Activated CD4-positive, CD25-positive, alpha-beta regulatory T cell treated with anti-CD3 and anti-CD28 coated beads, Interleukin-2, amount 50 U/mL, for 24 hours (primary cell): Measurements from ENCODE around the gene CACNA1F.

ENCODE experiments used
- ATAC-seq, 2 donors: fragments of 150-1000 bp; cut with Tn5 transposase; one replicate each; pipeline ENCODE4 v1.10.0; 2021; ENCODE audit warnings: mild to moderate bottlenecking in 1 of 2, moderate library complexity in 1 of 2

CACNA1F gene

DNA sequence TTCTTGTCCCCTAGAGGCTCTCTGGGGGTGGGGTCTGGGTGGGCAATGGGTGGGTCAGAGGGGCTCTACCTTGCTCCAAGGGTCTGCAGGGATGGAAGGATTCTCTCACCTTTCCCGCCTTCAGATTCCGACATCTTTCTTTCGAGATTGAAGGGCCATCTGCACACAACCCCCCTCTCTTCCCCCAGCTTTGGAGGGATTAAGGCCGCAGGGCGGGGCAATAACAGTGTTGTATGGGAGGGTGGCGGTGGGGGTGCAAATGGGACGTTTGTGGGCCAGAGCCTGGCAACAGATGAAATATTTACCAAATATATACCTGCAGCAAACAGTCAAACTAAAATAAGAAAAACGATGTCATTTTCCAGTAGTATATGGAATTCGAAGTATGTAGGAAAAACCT lies at the start of gene CACNA1F:
TSS of gene CACNA1F (minus strand) at position 165 of the 400 bp plus-strand sequence. CDS start at position 134, 31 bp downstream.
- no peak for ATAC-seq

DNA sequence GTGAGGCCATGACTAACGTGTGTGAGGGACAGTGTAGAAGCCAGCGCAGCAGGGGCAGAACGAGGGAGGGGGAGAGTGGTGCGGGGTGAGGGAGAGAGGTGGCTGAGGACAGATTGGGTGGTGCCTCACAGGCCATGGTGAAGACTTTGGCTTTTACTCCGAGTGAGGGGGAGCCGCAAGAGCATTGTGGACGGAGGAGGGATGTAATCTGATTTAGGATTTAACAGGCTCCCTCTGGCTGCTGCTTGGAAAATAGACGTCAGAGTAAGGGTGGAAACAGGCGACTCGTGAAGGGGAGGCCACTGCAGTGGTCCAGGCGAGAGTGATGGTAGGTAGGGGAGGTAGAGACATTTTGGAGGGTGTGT lies 49.5 kb upstream of the CACNA1F start:
- peak; percentile 31 to 39 for ATAC-seq

DNA sequence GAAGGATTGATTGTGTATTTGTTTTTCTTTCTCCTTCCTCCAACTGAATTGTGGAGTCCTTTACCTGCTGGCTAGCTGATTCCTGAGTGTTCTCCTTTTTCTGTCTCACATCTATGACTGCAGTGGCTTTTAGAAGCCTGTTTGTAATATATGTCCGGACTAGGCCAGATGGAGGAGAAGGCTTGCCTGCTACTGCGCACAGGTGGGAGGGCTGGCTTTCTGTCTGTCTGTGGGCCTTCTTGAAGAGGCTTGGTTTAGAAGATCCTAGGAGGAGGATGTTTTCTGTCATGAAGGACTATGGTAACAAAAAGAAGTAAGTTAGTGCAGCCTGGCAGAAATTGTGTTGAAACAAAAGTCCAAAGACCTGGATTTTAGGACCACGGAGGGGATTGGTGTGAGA lies 44.9 kb upstream of the CACNA1F start:
- ATAC-seq, result no peak

DNA sequence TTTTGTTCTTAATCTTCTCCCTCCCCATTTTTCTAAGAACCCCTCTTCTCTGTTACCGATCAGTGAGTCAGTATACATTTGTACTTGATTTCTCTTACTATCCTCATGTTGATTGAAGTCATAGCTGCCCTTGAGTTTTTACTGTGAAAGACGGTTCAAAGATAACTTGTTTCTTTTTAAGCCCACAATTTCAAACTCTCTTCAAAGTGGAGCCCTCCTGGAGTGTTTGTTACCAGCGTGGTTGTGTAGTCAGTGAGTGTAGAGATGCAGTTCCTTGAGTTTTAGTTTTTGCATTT lies 44.3 kb upstream of the CACNA1F start:
- ATAC-seq, result peak; percentile 38 to 39

DNA sequence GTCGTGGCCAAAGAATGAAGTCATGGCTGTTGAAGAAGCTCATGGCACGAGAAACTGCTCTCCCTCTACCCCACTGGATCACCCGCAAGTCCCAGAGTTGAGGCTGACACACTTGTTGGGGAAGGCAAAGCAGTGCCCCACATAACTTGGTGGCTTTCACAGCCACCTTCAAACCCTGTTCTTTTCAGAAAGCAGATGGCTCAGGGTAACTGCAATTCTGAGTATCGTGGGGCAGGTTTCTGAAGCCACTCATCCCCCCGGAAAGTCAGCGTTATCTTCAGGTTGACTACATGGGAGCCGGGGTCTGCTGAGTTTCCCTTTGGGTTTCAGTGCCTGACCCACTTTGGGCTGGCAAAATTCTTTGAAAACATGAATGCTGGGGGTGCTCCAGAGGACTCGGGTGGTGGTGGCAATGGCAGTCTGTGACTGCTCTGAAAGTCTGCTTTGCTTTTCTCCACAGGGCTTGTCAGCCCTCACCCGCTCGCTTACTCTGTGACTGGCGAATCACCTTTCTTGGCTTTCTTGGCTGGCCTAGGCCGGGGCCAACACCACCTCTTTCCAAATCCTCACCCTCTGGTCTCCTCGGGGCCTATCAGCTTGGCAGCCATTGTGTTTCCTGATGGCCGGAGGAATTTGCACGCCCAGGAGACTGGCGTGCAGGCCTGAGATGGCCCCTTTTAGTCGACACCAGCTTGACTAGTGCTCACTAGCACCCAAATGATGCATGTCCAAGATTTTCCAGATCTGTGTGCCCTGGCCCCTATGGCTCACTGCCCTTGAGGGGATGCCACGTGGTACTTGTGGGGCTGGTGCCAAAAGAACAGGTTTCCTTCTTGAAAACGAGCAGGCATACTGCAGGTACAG lies 43.8 kb upstream of the CACNA1F start:
- peak; percentile 34 to 41 for ATAC-seq

DNA sequence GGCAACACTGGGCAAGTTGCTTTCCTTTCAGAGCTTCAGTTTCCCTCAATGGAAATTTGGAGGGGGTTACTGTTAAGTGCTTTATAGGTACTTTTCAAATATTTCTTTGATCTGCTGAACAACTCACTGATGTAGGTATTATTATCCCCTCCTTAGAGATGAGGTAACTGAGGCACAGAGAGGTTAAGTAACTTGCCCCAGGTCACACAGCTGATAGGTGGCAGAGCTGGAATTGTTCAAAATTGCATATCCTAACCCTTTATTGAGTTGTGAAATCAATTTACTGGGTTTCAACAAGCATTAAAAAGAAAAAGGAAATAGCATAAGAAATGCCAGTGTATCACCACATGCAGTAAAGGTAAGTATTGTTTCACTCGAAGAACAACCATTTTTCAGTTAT lies 43.1 kb upstream of the CACNA1F start:
- ATAC-seq, result no peak

DNA sequence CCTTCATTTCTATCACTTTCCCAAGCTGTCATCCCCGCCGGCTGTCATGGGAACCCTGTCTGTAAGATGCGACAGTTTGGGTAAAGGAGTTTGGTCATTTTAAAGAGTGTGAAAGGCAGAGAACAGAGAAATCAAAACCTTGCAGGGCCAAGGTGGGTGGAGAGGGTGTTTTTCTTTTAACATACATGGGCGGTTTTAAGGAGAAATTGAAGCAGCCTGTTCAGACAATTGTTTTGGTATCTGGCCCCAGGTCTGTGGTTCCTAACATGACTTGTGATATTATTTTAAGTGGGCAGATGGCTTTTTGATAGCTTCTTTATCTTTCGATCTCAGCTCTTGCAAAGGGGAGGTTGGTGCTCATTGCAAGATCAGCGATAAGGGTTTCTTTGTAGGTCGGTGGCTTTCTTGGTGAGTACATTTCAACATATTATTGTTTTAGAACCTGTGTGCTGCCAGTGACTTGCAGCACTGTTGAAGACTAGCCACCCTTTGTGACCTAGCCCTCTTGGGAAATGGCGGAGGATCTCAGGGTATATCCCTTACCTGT lies 40.1 kb upstream of the CACNA1F start:
- ATAC-seq, result peak; percentile 9 to 18

DNA sequence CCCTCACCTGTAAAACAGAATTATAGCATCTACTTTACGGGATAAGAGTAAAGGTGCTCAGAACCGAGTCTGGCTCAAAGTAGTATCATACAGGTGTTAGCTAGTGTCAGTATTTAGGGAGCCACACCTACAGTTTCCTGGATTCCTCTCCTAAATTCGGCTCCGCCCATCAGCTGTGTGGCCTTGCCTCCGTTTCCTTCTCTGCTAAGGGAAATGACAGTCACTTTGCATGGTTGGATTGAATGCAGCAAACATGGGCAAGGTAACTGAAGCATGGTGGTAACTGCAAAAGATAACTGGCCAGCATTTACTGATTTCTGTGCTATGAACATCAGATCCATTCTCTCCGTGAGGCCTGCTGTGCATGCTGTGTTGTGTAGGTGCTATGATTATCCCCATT lies 39.3 kb upstream of the CACNA1F start:
- no peak for ATAC-seq

DNA sequence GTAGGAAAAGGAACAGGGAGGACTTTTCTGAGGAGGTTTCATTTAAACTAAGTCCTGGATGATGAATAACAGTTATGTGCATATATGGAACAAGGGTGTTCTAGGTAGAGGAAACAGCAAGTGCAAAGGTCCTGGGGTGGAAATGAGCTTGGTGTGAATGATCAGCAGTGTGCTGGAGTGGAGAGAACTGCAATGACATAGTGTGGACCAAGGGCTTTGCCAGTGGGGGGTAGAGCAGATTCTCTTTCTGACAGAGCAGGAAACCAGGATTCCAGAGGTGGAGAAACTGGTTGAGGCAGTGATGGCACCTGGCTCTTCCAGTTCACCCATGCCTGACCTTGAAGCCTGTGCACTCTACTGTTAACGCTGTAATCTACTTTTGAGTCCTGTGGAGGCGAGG lies 38.2 kb upstream of the CACNA1F start:
- ATAC-seq, result no peak

DNA sequence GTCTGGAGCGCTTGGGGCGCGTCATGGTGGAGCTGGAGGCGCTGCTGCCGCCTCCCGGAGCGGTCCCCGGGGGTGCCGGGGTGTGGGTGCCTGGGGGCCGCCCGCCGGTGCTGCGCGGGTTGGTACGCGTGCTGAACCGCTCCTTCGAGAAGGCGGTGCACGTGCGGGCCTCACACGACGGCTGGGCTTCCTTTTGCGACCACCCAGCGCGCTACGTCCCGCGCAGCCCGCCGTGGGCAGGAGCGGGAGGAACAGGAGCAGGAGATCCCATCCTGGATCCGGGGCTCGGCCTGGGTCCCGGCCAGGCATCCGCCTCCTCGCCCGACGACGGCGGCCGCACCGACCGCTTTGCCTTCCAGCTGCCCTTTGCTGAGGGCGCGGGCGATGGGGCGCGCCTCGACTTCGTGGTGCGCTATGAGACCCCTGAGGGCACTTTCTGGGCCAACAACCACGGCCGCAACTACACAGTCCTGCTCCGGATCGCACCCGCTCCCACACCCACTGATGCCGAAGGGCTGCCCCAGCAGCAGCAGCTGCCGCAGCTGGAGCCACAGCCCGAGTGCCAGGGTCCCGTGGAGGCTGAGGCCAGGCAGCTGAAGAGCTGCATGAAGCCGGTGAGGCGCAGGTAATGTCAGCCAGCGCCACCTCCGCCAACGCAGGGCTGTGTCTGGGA lies 37.2 kb upstream of the CACNA1F start:
- ATAC-seq, result no peak

DNA sequence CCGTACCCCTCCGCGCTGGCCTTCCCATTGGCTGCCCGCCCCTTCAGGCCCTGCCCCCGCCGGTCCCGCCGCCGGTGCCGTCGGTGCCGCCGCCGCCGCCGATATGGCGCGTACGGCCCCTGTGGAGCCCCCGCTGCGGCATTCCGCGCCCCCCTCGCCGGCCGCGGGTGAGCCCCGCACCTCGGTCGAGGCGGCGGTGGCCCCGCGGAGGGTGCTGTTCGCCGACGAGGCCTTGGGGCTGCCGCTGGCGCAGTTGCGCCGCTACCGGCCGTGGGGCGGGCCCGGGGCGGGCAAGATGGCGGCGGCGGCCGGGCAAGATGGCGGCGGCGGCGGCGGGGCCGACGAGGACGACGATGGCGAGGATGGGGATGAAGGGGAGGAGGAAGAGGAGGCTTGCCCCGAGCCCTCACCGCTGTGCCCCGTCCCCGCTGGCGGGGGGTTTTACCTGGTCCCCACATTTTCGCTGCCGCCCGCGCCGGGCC lies 36.7 kb upstream of the CACNA1F start, which contains the start of gene PPP1R3F:
TSS of gene PPP1R3F (plus strand) at position 27 of the 482 bp plus-strand sequence. CDS start at position 104, 77 bp downstream.
- ATAC-seq, result no peak

DNA sequence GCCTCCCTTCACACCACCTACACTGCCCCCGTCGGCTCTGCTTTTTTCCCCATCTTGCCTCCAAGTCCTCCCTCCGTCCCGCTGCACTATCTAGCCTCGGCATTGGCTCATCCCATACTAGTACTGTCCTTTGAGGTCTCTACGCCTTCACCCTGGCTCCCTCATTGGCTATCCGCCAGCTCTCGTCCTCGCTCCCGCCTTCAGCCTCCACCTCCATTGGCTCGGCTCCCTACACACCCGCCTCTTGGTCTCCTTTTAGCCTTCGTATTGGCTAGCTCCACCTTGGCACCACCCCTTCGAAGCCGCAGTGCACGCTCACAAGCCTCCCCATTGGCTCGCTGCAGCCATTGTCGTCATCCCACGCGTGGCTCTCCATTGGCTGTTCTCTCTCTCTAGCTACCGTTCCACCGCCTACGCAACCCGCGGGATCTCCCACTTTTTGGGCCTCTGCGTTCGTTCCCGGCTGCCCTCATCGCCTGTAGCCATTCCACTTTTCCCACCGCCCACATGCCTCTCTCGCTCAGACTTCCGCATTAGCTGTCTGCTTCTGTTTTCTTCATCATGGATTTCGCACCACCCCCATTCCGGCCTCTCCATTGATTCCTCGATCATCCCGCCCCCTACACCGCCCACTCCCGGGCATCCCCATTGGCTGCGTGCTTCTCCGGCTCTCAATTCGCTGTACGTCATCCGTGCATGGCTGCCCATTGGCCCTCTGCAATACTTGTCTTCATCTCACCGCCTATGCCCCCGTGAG lies 36.0 kb upstream of the CACNA1F start:
- ATAC-seq, result peak; percentile 65 to 72

DNA sequence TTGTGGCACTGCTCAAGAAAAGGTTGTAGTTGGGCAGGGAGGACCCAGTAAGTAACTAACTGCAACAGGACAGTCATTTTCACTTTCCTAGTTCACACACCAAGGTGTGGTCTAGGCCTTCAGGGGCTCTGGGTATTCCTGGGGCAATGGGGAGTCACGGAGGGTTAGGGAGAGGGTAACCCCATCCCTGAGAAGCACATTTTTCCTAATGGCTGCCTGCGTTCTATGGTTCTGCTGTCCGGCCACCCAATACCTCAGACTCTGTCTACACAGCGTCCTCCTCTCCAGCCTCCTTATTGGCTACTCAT lies 35.5 kb upstream of the CACNA1F start:
- no peak for ATAC-seq

DNA sequence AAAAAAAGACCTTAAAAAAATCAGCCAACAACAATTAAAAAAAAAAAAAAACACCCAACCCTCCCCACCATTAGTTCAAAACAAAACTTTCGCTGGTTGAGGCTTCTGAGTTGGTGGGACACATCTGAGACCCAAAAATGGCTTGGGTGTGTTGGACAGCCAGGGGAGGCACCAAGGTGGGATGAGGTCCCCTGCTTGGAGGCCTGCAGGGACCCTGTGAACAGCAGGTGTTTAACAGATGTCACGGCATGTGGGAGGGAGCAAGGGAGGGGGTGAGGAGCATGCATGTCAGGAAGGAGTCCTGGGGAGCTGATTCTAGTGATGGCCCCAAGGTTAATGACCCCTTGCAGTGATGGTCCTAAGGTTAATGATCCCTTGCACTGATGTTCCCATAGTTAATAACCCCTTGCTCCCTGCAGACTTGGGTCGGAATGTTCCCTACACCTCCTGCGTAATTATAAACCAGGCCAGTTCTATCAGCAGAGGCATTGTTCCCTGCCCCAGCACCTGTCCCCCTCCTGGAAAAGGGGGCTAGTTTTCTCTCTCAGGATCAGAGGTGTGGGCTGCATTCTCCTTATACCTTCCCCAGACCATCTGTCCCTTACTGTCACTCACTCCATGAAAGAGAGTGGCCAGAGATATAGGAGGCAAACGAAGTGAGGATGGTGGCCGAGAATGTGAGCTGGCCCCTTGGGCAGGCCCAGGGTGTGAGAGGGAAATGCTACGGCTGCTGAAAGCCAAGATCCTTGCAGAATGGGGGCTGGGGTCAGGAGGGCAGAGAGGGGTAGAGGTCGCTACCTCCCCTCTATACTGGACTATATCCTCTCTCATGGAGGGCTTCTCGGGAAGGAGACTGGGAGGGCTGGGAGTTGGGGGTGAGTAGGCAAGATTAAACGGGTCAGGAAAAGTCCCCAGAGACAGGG lies 33.6 kb upstream of the CACNA1F start:
- no peak for ATAC-seq

DNA sequence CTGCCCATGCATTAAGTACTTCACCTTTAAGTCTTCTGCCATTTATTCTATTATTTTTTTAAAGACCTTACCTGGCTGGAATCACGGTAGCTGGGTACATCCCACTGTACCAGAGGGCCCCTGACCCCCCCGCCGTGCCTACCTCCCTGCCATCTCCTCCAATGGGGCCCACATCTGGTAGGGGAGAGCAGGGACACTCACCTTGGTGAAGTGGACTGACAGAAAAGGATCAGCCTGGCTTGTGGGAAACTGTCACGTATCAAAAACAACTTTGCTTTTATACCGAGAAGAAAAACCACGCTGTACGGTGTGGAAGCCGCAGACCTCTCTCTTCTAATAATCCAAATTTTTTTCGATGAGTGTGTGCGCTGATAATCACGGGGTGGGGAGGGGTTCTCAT lies 31.3 kb upstream of the CACNA1F start, which contains the start of gene FOXP3:
TSS of gene FOXP3 (minus strand) at position 251 of the 400 bp plus-strand sequence. CDS start 6,205 bp downstream, outside the sequence.
- ATAC-seq, result peak; percentile 5 to 18

DNA sequence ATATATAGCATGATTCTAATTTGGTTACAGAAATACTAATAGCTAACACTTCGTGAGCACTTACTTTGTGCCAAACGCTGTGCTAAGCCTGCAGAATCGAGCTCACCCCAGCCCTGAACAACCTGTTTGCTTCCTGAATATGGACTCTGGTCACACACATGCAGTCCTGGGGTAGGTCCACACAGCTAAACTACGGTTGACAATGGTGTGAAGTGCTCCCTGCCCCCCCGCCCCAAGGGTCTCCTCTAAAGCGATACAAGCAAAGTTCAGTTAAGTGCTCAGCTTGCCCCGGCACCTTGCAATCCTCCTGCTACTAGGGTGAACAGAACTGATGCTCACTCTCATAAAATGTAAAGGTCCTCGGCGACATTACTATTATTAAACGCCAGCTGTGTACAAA lies 30.5 kb upstream of the CACNA1F start:
- ATAC-seq, result no peak

DNA sequence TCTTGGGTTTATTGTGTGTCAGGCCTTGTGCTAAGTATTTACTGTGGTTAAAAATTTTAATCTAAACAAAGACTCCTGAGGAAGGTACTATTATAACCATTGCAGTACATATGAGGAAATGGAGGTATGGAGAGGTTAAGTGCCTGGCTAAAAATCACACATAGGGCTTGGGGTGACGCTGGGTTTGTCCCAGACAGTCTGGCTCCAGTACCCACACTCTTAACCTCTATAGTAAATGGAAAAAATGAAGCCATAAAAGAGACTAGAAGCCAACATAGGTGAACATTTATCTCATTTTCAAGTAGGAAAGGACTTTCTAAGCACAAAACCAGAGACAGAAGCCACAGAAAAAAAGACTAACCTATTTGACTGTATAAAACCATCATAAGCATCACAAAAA lies 29.5 kb upstream of the CACNA1F start:
- no peak for ATAC-seq

DNA sequence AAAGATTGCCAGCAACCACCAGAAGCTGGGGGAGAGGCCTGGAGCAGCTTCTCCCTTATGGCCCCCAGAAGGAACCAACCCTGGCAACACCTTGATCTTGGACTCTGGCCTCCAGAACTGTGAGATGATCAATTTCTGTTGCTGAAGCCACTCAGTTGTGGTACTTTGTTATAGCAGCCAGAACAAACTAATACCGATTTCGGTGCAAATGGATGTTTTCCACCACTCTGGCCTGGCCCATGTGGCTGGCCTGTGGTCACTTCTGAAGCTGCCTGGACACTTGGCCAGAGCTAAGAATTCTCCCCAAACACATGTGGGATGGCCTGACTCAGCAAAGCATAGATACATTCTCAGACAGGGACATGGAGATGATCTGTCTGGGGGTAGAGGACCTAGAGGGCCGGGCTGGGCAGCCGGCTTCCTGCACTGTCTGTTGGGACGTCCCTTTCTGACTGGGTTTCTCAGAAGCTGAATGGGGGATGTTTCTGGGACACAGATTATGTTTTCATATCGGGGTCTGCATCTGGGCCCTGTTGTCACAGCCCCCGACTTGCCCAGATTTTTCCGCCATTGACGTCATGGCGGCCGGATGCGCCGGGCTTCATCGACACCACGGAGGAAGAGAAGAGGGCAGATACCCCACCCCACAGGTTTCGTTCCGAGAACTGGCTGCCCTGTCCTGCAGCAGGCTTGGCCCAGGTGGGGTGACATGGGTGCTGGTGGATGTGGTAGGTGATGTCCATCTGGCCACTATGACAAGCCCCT lies 27.3 kb upstream of the CACNA1F start:
- ATAC-seq, result peak; percentile 31 to 37

DNA sequence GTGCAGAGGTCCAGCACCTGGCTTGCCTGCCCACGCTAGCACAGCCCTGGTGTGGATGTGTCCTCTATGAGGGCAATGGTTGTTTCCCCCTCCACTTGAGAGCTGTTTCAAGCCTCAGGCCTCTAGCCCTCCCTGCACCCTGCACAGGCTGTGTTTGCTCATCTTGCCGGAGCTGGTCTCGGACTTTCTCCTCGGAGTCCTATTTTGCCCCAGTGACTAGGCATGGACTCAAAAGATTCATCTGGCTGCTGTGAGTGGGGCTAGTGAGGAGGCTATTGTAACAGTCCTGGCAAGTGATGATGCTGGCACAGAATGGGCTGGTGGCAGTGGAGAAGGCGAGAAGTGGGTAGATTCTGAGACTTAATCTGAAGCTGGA lies 25.6 kb upstream of the CACNA1F start:
- ATAC-seq, result no peak

DNA sequence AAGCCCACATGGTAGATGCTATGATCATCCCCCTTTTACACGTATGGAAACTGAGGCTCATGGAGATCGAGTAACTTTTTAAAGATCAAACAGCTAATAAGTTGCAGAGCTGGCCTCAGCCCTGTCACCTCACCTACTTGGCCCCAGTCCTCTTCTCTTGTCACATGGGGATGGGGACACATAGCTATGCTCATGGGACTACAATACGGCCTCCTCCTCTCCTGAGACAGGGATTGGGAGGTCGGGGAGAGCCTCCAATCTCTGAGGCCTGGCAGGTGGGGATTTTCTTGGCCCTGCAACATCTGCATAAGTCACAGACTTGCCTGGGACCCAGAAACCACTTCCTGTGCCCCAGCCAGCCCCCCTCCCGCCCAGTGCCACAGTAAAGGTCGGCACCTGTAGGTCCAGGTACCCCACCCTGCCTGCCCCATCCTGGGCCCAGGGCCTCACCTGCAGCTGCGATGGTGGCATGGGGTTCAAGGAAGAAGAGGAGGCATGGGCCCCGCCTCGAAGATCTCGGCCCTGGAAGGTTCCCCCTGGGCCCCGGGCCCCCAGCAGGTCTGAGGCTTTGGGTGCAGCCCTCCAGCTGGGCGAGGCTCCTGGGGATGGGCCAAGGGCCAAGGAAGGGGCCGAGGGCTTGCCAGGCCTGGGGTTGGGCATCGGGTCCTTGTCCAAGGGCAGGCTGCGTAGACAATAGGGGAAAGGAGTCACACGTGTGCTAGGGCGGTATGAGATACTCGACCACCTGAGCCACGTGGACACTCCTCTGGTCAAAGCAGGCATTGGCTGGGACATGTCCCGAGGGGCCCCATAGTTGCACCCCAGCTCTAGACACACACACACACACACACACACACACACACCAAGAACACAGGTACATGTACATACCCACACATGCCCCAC lies 25.0 kb upstream of the CACNA1F start:
- peak; percentile 17 to 18 for ATAC-seq
